ENCODE results near the gene TANC1. TPM values are rescaled to one million over a fixed set of nuclear protein-coding genes. Genes with fewer than 3 reads are reported as not detected.

The TANC1 gene
- total RNA-seq, 1 donor from 2014 or later, result not detected

- TF ChIP-seq CTCF (IDR thresholded peaks at IDR 0.05), result no peak
- intact Hi-C loops (cut with micrococcal nuclease), result no loop called here
- CTCF ChIA-PET, result no interaction called here
- no peak overlapping the region for H3K27ac Mint-ChIP-seq
- no peaks in the 10 kb centered on the region for H3K27me3 Mint-ChIP-seq
- POLR2A ChIA-PET, result no interaction called here
- H3K36me3 Mint-ChIP-seq (ENCODE audit: low read depth), result peaks cover 78% of the 10 kb centered on the region
- H3K9me3 Mint-ChIP-seq, result peaks cover 5% of the 10 kb centered on the region
- ATAC-seq (ENCODE audit: low read depth), result no peak
- H3K4me3 Mint-ChIP-seq, result no peak overlapping the region
- DNase-seq, result no peak
- H3K4me1 Mint-ChIP-seq, result no peaks in the 10 kb centered on the region
These were observed 275.1 kb downstream of the TANC1 start for GRCh38 chr2:159243529-159243928.

- no peaks in the 10 kb centered on the region for H3K27me3 Mint-ChIP-seq
- DNase-seq (no peak), ATAC-seq (ENCODE audit: low read depth) (no peak)
- peaks cover 5% of the 10 kb centered on the region for H3K9me3 Mint-ChIP-seq
- intact Hi-C loops (cut with micrococcal nuclease), result no loop called here
- H3K4me1 Mint-ChIP-seq, result peaks cover 15% of the 10 kb centered on the region
- no peak overlapping the region for H3K4me3 Mint-ChIP-seq
- no peak overlapping the region for H3K27ac Mint-ChIP-seq
- H3K36me3 Mint-ChIP-seq (ENCODE audit: low read depth), result peaks cover 56% of the 10 kb centered on the region
- ChIA-PET CTCF (interaction anchor here (0.7 kb wide), 1 partner anchor 14 kb away, joined by 4 read pairs; no protein-coding TSS in a partner anchor), POLR2A (interaction anchor here (0.6 kb wide), 1 partner anchor 1713 kb away, joined by 3 read pairs; no protein-coding TSS in a partner anchor)
- TF ChIP-seq CTCF (IDR thresholded peaks at IDR 0.05), result no peak
These were observed 278.0 kb downstream of the TANC1 start for GRCh38 chr2:159246325-159246988.

GRCh38 chr2:159249990-159250715 is 281.7 kb downstream of the TANC1 start:
- Mint-ChIP-seq H3K27ac (no peak overlapping the region), H3K27me3 (no peaks in the 10 kb centered on the region), H3K36me3 (ENCODE audit: low read depth) (peaks cover 54% of the 10 kb centered on the region), H3K9me3 (peaks cover 5% of the 10 kb centered on the region), H3K4me1 (peaks cover 15% of the 10 kb centered on the region), H3K4me3 (no peak overlapping the region)
- no peak for DNase-seq
- intact Hi-C loops (cut with micrococcal nuclease), result no loop called here
- ATAC-seq (ENCODE audit: low read depth), result peak; percentile 65
- no peak for TF ChIP-seq CTCF (IDR thresholded peaks at IDR 0.05)
- CTCF ChIA-PET, result no interaction called here
- POLR2A ChIA-PET, result interaction anchor here (0.6 to 1.2 kb wide), 3 partner anchors 36 to 307 kb away, joined by 3 to 7 read pairs (median 3); partner anchors contain the start of gene WDSUB1

- peaks cover 15% of the 10 kb centered on the region for H3K4me1 Mint-ChIP-seq
- POLR2A ChIA-PET, result no interaction called here
- H3K4me3 Mint-ChIP-seq, result no peak overlapping the region
- TF ChIP-seq CTCF (IDR thresholded peaks at IDR 0.05), result no peak
- DNase-seq (no peak), ATAC-seq (ENCODE audit: low read depth) (no peak)
- intact Hi-C loops (cut with micrococcal nuclease), result no loop called here
- no peak overlapping the region for H3K27ac Mint-ChIP-seq
- no peaks in the 10 kb centered on the region for H3K27me3 Mint-ChIP-seq
- H3K36me3 Mint-ChIP-seq (ENCODE audit: low read depth), result peaks cover 50% of the 10 kb centered on the region
- no peaks in the 10 kb centered on the region for H3K9me3 Mint-ChIP-seq
- CTCF ChIA-PET, result no interaction called here
These were observed 283.1 kb downstream of the TANC1 start for GRCh38 chr2:159251296-159252173.

All from activated B cell treated with CpG ODN at 0.5 μM for 24 hours (primary cell).